GM21723 (cell line): ENCODE data around the gene ADM5.

ENCODE experiments used
- ATAC-seq: cut with Tn5 transposase; IDR thresholded peaks from one replicate; pipeline ENCODE4 v1.9.1; 2021; ENCODE audit warnings: mild to moderate bottlenecking, moderate library complexity; ENCODE audit not compliant: unreplicated experiment

ADM5 gene

GRCh38 chr19:49679771-49680413 is 9.5 kb upstream of the ADM5 start:
- no peak for ATAC-seq

- no peak for ATAC-seq
Measured at GRCh38 chr19:49680421-49681351, 8.7 kb upstream of the ADM5 start.

- no peak for ATAC-seq
Measured at GRCh38 chr19:49681830-49682229, 7.6 kb upstream of the ADM5 start.

GRCh38 chr19:49682274-49682673 is 7.1 kb upstream of the ADM5 start:
- no peak for ATAC-seq

- no peak for ATAC-seq
Measured at GRCh38 chr19:49683814-49684250, 5.6 kb upstream of the ADM5 start.

- ATAC-seq, result no peak
Measured at GRCh38 chr19:49684251-49684982, 5.0 kb upstream of the ADM5 start.

GRCh38 chr19:49684983-49685553 is 4.3 kb upstream of the ADM5 start:
- no peak for ATAC-seq

GRCh38 chr19:49685845-49686332 is 3.5 kb upstream of the ADM5 start:
- ATAC-seq, result no peak

GRCh38 chr19:49686503-49687088 is 2.8 kb upstream of the ADM5 start:
- ATAC-seq, result no peak

GRCh38 chr19:49687150-49687549 is 2.2 kb upstream of the ADM5 start:
- ATAC-seq, result no peak

GRCh38 chr19:49687566-49688316 is 1.7 kb upstream of the ADM5 start:
- ATAC-seq, result no peak

- no peak for ATAC-seq
Measured at GRCh38 chr19:49688531-49689132, 762 bp upstream of the ADM5 start.

GRCh38 chr19:49690079-49690655 is 773 bp downstream of the ADM5 start:
- no peak for ATAC-seq

- ATAC-seq, result no peak
Measured at GRCh38 chr19:49690656-49691242, 1.4 kb downstream of the ADM5 start, which contains the start of gene CPT1C. TSS of gene CPT1C (plus strand) at chr19:49691116. CDS start at chr19:49692253, 1,137 bp downstream.

- no peak for ATAC-seq
Measured at GRCh38 chr19:49691243-49692146, 2.1 kb downstream of the ADM5 start.

GRCh38 chr19:49692147-49692506 is 2.7 kb downstream of the ADM5 start:
- ATAC-seq, result no peak

GRCh38 chr19:49696115-49696514 is 6.7 kb downstream of the ADM5 start:
- no peak for ATAC-seq

GRCh38 chr19:49696865-49697264 is 7.5 kb downstream of the ADM5 start:
- ATAC-seq, result no peak
